ENCODE measurements around the gene SMC5.

- TF ChIP-seq CTCF (conservative IDR thresholded peaks at IDR 0.05; ENCODE audit: low read depth, low read length) (no peak), EZH2 (IDR thresholded peaks at IDR 0.05; ENCODE audit: low read length, unreplicated experiment) (no peak), EZH2phosphoT487 (IDR thresholded peaks at IDR 0.05; ENCODE audit: borderline replicate concordance, low read length) (no peak)
Measured at GRCh38 chr9:70347046-70347445, 88.3 kb downstream of the SMC5 start.
